Measurements from ENCODE around the gene TMSB10.
A peak's percentile ranks its signal among the peaks of the same experiment; 100 is the strongest.

The TMSB10 gene

DNA sequence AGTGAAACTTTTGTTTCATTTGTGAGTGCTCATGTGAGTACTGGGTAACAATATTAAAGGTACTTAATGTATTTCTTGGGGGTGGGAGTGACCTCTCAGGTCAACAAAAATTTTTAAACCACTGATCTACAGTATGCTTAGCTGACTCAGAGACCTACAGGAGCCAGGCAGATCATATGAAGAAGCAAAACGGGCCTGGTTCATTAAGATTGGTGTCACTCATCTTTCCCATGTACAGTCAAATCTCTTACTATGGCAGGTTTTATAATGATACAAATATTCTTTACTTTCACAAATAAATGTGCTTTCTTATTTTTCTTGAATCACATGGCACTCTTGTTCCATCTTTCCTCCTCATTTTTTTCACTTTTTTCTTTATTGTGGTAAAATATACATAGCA, 7.7 kb upstream of the TMSB10 start:
- peaks cover 48% of the 10 kb centered on the region for H3K4me1 ChIP-seq (ENCODE audit: insufficient read depth, poor library complexity, severe bottlenecking)
- H3K4me3 ChIP-seq (ENCODE audit: severe bottlenecking) = no peak overlapping the region
- peak overlapping the region; percentile 94 for H3K27ac ChIP-seq (ENCODE audit: poor library complexity, severe bottlenecking)
- no peaks in the 10 kb centered on the region for H3K36me3 ChIP-seq (ENCODE audit: low read depth)
- H3K27me3 ChIP-seq (ENCODE audit: insufficient read depth, poor library complexity, severe bottlenecking) = no peaks in the 10 kb centered on the region
- no peaks in the 10 kb centered on the region for H3K9me3 ChIP-seq (ENCODE audit: severe bottlenecking)
- DNase-seq (ENCODE audit: low spot score) = no peak
- TF ChIP-seq, protein P1, sequence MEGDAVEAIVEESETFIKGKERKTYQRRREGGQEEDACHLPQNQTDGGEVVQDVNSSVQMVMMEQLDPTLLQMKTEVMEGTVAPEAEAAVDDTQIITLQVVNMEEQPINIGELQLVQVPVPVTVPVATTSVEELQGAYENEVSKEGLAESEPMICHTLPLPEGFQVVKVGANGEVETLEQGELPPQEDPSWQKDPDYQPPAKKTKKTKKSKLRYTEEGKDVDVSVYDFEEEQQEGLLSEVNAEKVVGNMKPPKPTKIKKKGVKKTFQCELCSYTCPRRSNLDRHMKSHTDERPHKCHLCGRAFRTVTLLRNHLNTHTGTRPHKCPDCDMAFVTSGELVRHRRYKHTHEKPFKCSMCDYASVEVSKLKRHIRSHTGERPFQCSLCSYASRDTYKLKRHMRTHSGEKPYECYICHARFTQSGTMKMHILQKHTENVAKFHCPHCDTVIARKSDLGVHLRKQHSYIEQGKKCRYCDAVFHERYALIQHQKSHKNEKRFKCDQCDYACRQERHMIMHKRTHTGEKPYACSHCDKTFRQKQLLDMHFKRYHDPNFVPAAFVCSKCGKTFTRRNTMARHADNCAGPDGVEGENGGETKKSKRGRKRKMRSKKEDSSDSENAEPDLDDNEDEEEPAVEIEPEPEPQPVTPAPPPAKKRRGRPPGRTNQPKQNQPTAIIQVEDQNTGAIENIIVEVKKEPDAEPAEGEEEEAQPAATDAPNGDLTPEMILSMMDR (IDR thresholded peaks at IDR 0.05; ENCODE audit: poor library complexity, severe bottlenecking) = no peak
- 0 out of 3 replicates have a peak, but pooled peaks have one; percentile 21 for ATAC-seq (ENCODE audit: low read depth)

DNA sequence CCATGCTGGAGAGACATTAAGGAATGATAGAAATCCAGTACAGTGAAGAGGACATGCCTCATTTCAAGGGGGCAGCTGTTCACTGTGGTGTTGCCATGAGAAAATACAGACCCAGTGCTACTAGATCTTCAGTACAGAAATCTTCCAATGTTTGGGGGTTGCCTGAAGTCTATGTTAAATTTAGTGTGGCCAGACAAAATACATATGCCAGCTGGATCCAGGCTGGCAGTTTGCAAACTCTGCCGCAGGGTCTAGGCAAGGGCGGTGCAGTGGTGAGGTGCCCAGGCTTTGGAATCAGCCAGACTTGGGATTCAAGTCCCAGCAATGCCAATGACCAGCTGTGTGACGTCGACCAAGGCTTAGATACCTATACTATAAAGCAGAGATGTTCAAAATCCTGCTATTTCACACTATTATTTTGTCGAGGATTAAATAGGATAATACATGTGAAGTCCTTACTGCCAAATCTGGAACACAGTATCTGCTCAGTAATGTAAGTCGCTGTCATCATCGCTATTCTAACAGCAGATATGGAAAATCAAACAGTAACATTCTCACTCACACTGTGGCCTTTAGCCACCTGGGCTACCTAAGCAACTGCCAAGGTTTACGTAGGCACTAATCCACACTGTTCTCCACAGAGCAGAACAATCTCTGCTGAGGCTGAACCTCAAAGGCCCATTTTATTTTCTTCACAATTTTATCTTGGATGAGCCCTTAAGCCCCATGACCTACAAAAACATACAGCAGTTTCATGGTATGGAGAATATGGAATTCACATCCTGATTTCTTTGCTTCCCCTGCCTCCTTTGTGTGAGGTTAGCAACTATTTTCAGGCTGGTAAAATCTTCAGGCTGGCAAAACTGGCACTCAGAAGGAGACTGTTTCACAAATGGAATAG, 5.9 kb upstream of the TMSB10 start:
- H3K4me1 ChIP-seq (ENCODE audit: insufficient read depth, poor library complexity, severe bottlenecking) = peaks cover 41% of the 10 kb centered on the region
- H3K9me3 ChIP-seq (ENCODE audit: severe bottlenecking) = no peaks in the 10 kb centered on the region
- no peak overlapping the region for H3K4me3 ChIP-seq (ENCODE audit: severe bottlenecking)
- peak overlapping the region; percentile 94 for H3K27ac ChIP-seq (ENCODE audit: poor library complexity, severe bottlenecking)
- H3K36me3 ChIP-seq (ENCODE audit: low read depth) = no peaks in the 10 kb centered on the region
- no peaks in the 10 kb centered on the region for H3K27me3 ChIP-seq (ENCODE audit: insufficient read depth, poor library complexity, severe bottlenecking)
- ATAC-seq (ENCODE audit: low read depth) (no peak), DNase-seq (ENCODE audit: low spot score) (no peak)
- TF ChIP-seq, protein P1 (IDR thresholded peaks at IDR 0.05; ENCODE audit: poor library complexity, severe bottlenecking) = no peak

DNA sequence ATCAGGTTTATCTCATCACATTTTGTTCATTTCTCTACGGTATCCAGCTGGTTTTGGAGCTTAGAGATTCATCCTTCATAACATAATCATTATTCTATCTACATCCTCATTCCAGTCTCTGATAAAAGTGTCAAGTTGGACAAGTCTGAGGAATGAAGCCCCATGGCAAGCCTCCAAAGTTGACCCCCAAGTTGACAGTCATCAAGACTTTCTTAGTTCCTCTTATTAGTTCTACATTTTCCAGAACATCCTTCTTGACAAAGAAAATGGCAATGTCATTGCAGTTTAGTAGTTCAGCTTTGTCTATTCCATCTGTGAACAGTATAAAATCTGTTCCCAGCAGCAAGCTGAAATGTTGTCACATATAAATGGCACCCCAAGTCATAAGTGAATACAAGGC, 4.5 kb upstream of the TMSB10 start:
- ATAC-seq (ENCODE audit: low read depth) = no peak
- no peaks in the 10 kb centered on the region for H3K27me3 ChIP-seq (ENCODE audit: insufficient read depth, poor library complexity, severe bottlenecking)

DNA sequence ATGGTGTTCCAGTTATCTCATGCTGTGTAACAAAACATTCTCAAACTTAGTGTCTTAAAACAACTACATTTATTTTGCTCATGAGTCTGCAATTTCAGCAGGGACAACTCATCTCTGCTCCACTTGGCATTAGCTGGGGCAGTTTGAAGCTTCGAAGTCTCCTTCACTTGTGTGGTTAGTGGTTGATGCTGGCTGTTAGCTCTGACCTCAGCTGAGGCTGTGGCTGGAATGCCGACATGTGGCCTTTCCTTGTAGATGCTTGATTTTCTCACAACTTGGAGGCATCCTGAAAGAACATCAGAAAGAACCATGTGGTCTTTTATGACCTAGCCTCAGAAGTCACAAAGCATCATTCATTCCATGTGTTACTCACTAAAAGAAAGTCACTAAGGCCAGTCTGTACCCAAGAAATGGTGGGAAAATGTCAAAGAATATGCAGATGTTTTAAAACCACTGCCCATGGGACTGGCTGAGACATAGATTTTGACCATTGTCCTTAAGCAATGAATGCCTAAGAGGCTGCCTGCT, 3.8 kb upstream of the TMSB10 start:
- no peak for ATAC-seq (ENCODE audit: low read depth)
- no peak for DNase-seq (ENCODE audit: low spot score)

More for the DNA sequence above, 4.5 kb upstream of the TMSB10 start:
- Histone ChIP-seq H3K4me3 (ENCODE audit: severe bottlenecking) (no peak overlapping the region), H3K27ac (ENCODE audit: poor library complexity, severe bottlenecking) (no peak overlapping the region), H3K9me3 (ENCODE audit: severe bottlenecking) (no peaks in the 10 kb centered on the region), H3K4me1 (ENCODE audit: insufficient read depth, poor library complexity, severe bottlenecking) (peaks cover 34% of the 10 kb centered on the region), H3K36me3 (ENCODE audit: low read depth) (peaks cover 4% of the 10 kb centered on the region)
- no peak for DNase-seq (ENCODE audit: low spot score)
- TF ChIP-seq, protein P1 (IDR thresholded peaks at IDR 0.05; ENCODE audit: poor library complexity, severe bottlenecking) = no peak

More for the DNA sequence above, 3.8 kb upstream of the TMSB10 start:
- H3K4me3 ChIP-seq (ENCODE audit: severe bottlenecking) = no peak overlapping the region
- H3K27ac ChIP-seq (ENCODE audit: poor library complexity, severe bottlenecking) = no peak overlapping the region
- TF ChIP-seq, protein P1 (IDR thresholded peaks at IDR 0.05; ENCODE audit: poor library complexity, severe bottlenecking) = no peak
- peaks cover 29% of the 10 kb centered on the region for H3K4me1 ChIP-seq (ENCODE audit: insufficient read depth, poor library complexity, severe bottlenecking)
- H3K9me3 ChIP-seq (ENCODE audit: severe bottlenecking) = no peaks in the 10 kb centered on the region
- no peaks in the 10 kb centered on the region for H3K27me3 ChIP-seq (ENCODE audit: insufficient read depth, poor library complexity, severe bottlenecking)
- H3K36me3 ChIP-seq (ENCODE audit: low read depth) = peaks cover 10% of the 10 kb centered on the region
